SK-N-SH (cell line): ENCODE results near the gene GMPR2. TPM values are rescaled to one million over a fixed set of nuclear protein-coding genes. Genes with fewer than 3 reads are reported as not detected.

Experiments used
- CTCF ChIA-PET: fragments of 300-600, 350-600 bp; formaldehyde crosslinking; extraction: SDS; loops from one replicate; lab custom pipeline; 2021; lab: Yijun Ruan, JAX
- POLR2A ChIA-PET: fragments of 350-600 bp; sonication (Branson Sonifier 250); formaldehyde crosslinking; extraction: SDS; loops from one replicate; lab custom pipeline; 2020; ENCODE audit warnings: antibody characterized with exemption, inconsistent platforms; lab: Yijun Ruan, JAX
- DNase-seq: peaks from one replicate; pipeline ENCODE4 v3.0.0; 2012
- H2AFZ ChIP-seq: fragments of 200-600 bp; sonication (generic); 2 replicates; pipeline ENCODE4 v1.8.1; 2016; ENCODE audit warnings: antibody characterized with exemption, mild to moderate bottlenecking, low read depth
- H3F3A ChIP-seq: fragments of 200-600 bp; sonication (generic); replicated peaks from 2 replicates; pipeline ENCODE3; 2016; ENCODE audit warnings: antibody characterized with exemption, mild to moderate bottlenecking; ENCODE audit not compliant: insufficient read depth
- H3K27ac ChIP-seq, 2 experiments: fragments of 200-500 bp in 1 of 2; fragments of 200-600 bp in 1 of 2; sonication (Bioruptor generic) in 1 of 2; sonication (generic), shearing (Covaris generic) in 1 of 2; 2 replicates each; pipeline versions ENCODE4 v1.5.1 to v1.6.1; 2014 to 2016; ENCODE audit warnings: low read depth in 2 of 2, inconsistent platforms in 1 of 2, low read length in 1 of 2, mild to moderate bottlenecking in 1 of 2, mixed read lengths in 1 of 2
- H3K27me3 ChIP-seq: fragments of 200-600 bp; sonication (generic), shearing (Covaris generic); 2 replicates; pipeline ENCODE4 v1.6.1; 2016; ENCODE audit warnings: mixed run types; ENCODE audit not compliant: insufficient read depth
- H3K36me3 ChIP-seq, 2 experiments: fragments of 200-500 bp in 1 of 2; fragments of 200-600 bp in 1 of 2; sonication (Bioruptor generic) in 1 of 2; sonication (generic) in 1 of 2; replicated peaks in 1 of 2; 2 replicates each; pipeline versions ENCODE3 to v1.5.1; 2014 to 2016; ENCODE audit warnings: low read length in 1 of 2, mild to moderate bottlenecking in 1 of 2; ENCODE audit not compliant: insufficient read depth in 2 of 2, control insufficient read depth in 1 of 2
- H3K4me1 ChIP-seq, 2 experiments: fragments of 200-500 bp in 1 of 2; fragments of 200-600 bp in 1 of 2; sonication (Bioruptor generic) in 1 of 2; sonication (generic), shearing (Covaris generic) in 1 of 2; 2 replicates each; pipeline versions ENCODE4 v1.5.1 to v1.6.1; 2014 to 2016; ENCODE audit warnings: low read depth in 1 of 2, low read length in 1 of 2, mixed run types in 1 of 2; ENCODE audit not compliant: insufficient read depth in 2 of 2, control insufficient read depth in 1 of 2
- H3K4me2 ChIP-seq: fragments of 200-600 bp; sonication (generic), shearing (Covaris generic); 2 replicates; pipeline ENCODE4 v1.6.1; 2017; ENCODE audit warnings: mixed run types
- H3K4me3 ChIP-seq, 2 experiments: fragments of 200-500 bp in 1 of 2; fragments of 200-600 bp in 1 of 2; sonication (Bioruptor generic) in 1 of 2; sonication (generic), shearing (Covaris generic) in 1 of 2; 2 replicates each; pipeline versions ENCODE4 v1.5.1 to v1.8.1; 2014 to 2016; ENCODE audit warnings: low read depth in 2 of 2, inconsistent platforms in 1 of 2, low read length in 1 of 2, mild to moderate bottlenecking in 1 of 2, mixed read lengths in 1 of 2, moderate library complexity in 1 of 2
- H3K79me2 ChIP-seq: fragments of 200-600 bp; sonication (generic); 2 replicates; pipeline ENCODE4 v1.8.1; 2017; ENCODE audit warnings: mild to moderate bottlenecking; ENCODE audit not compliant: insufficient read depth
- H3K9ac ChIP-seq: fragments of 200-600 bp; sonication (generic); 2 replicates; pipeline ENCODE4 v1.6.1; 2017; ENCODE audit warnings: mixed run types
- H3K9me2 ChIP-seq: fragments of 200-600 bp; sonication (generic); 2 replicates; pipeline ENCODE4 v1.6.1; 2017; ENCODE audit warnings: mixed run types
- H3K9me3 ChIP-seq: fragments of 200-600 bp; sonication (generic); 2 replicates; pipeline ENCODE4 v1.6.1; 2017; ENCODE audit warnings: mixed run types, mild to moderate bottlenecking, moderate library complexity
- H4K20me1 ChIP-seq: fragments of 200-600 bp; sonication (generic); 2 replicates; pipeline ENCODE4 v1.6.1; 2017; ENCODE audit warnings: mild to moderate bottlenecking, mixed run types; ENCODE audit not compliant: insufficient read depth
- CHD2 ChIP-seq: fragments of 150-350 bp; IDR thresholded peaks from 2 replicates; pipeline ENCODE4 v1.6.1; 2018; ENCODE audit warnings: low read length; ENCODE audit not compliant: partially characterized antibody
- ELF1 ChIP-seq: IDR thresholded peaks from 2 replicates; pipeline ENCODE4 v1.4.0; 2012
- EP300 ChIP-seq, 2 experiments: IDR thresholded peaks; 2 replicates each; pipeline versions ENCODE4 v1.4.0 to v1.6.1; 2012; ENCODE audit warnings: borderline replicate concordance in 1 of 2, low read depth in 1 of 2, low read length in 1 of 2
- GABPA ChIP-seq: IDR thresholded peaks from 2 replicates; pipeline ENCODE4 v1.4.0; 2012; ENCODE audit warnings: low read depth, mild to moderate bottlenecking
- IRF3 ChIP-seq: fragments of 150-350 bp; IDR thresholded peaks from 2 replicates; pipeline ENCODE4 v1.6.1; 2016; ENCODE audit warnings: mild to moderate bottlenecking, low read depth, low read length
- JUND ChIP-seq: IDR thresholded peaks from 2 replicates; pipeline ENCODE4 v1.4.0; 2012
- MAX ChIP-seq: IDR thresholded peaks from 2 replicates; pipeline ENCODE4 v1.4.0; 2012; ENCODE audit warnings: low read depth
- MEF2A ChIP-seq: IDR thresholded peaks from 2 replicates; pipeline ENCODE4 v1.4.0; 2012; ENCODE audit warnings: low read depth, borderline replicate concordance
- NRF1 ChIP-seq: IDR thresholded peaks from 2 replicates; pipeline ENCODE4 v1.6.1; 2012; ENCODE audit warnings: low read depth, mild to moderate bottlenecking, low read length
- PBX3 ChIP-seq: IDR thresholded peaks from 2 replicates; pipeline ENCODE4; 2012
- POLR2AphosphoS5 ChIP-seq: IDR thresholded peaks from 2 replicates; pipeline ENCODE4 v1.6.1; 2012; ENCODE audit warnings: low read depth, low read length
- RAD21 ChIP-seq: IDR thresholded peaks from 2 replicates; pipeline ENCODE4 v1.6.1; 2012; ENCODE audit warnings: mild to moderate bottlenecking, low read length
- RCOR1 ChIP-seq: fragments of 150-350 bp; IDR thresholded peaks from 2 replicates; pipeline ENCODE4 v1.6.1; 2017; ENCODE audit warnings: antibody characterized with exemption, low read length
- RFX5 ChIP-seq: IDR thresholded peaks from 2 replicates; pipeline ENCODE4 v1.6.1; 2012; ENCODE audit warnings: mild to moderate bottlenecking, improper control_type of control experiment, low read length
- SIN3A ChIP-seq: IDR thresholded peaks from 2 replicates; pipeline ENCODE4 v1.6.1; 2012; ENCODE audit warnings: low read depth, mild to moderate bottlenecking, low read length, moderate library complexity, borderline replicate concordance
- TEAD4 ChIP-seq: IDR thresholded peaks from 2 replicates; pipeline ENCODE4 v1.4.0; 2012; ENCODE audit warnings: mild to moderate bottlenecking, borderline replicate concordance; ENCODE audit not compliant: insufficient read depth
- USF2 ChIP-seq: fragments of 150-350 bp; IDR thresholded peaks from 2 replicates; pipeline ENCODE4 v1.6.1; 2017; ENCODE audit warnings: antibody characterized with exemption, low read length, low read depth, borderline replicate concordance
- YY1 ChIP-seq: IDR thresholded peaks from 2 replicates; pipeline ENCODE4 v1.4.0; 2012; ENCODE audit warnings: low read depth, mild to moderate bottlenecking
- ZBTB33 ChIP-seq: IDR thresholded peaks from 2 replicates; pipeline ENCODE4 v1.4.0; 2012; ENCODE audit warnings: low read depth, borderline replicate concordance
- WGBS: methylation state at CpG from one replicate; pipeline ENCODE4 v1.1.6; 2017; ENCODE audit warnings: low lambda C conversion rate; 5-methylcytosine and 5-hydroxymethylcytosine counted together
- polyA plus RNA-seq, 3 experiments: library from polyadenylated mRNA; depleted of rRNA; stranded (reverse); fragments of >200 nt; gene quantifications; 2 replicates each; pipeline ENCODE4 v1.2.3, GENCODE V29; 2012

Gene GMPR2
- polyA plus RNA-seq, 1 of the 3 experiments (the other 2 are of a cell fraction), result 97.0 TPM

GRCh38 chr14:24271134-24271833, 38.6 kb downstream of the GMPR2 start, which contains the start of gene RABGGTA (continued):
- TF ChIP-seq MAX (peak; percentile 84), TEAD4 (no peak), NRF1 (peak; percentile 90), ZBTB33 (no peak), USF2 (no peak), SIN3A (no peak; the same call in 1 of the 2 replicates), RFX5 (peak; percentile 55; the same call in 1 of the 2 replicates), ELF1 (peak; percentile 59)

- H3K4me3 ChIP-seq, result peak overlapping the region; percentile 82 to 83
- WGBS, result 1% methylated on average over 3 of the region's 3 CpGs
- H3K36me3 ChIP-seq, result peaks cover 0 to 17% of the 10 kb centered on the region in 2 experiments
- H3K9ac ChIP-seq, result peak overlapping the region; percentile 97
- H2AFZ ChIP-seq, result peak overlapping the region; percentile 96
- H3K27me3 ChIP-seq, result no peaks in the 10 kb centered on the region
- no peak for DNase-seq
- no peaks in the 10 kb centered on the region for H4K20me1 ChIP-seq
- ChIA-PET POLR2A (interaction anchor here (0.6 to 1.7 kb wide), 12 partner anchors 9 to 1200 kb away, joined by 3 to 23 read pairs (median 4); partner anchors contain the start of genes CHMP4A, DHRS1, NOP9 and TINF2), CTCF (interaction anchor here (0.5 to 4.9 kb wide), 10 partner anchors 10 to 57 kb away, joined by 3 to 37 read pairs (median 4); partner anchors contain the start of genes CIDEB and TINF2)
- H3K79me2 ChIP-seq, result no peaks in the 10 kb centered on the region; the same call in 1 of the 2 replicates
- TF ChIP-seq RAD21 (no peak), EP300 (IDR thresholded peaks at IDR 0.05; ENCODE audit: borderline replicate concordance in 1 of 2, low read depth in 1 of 2, low read length in 1 of 2) (no peak), CHD2 (no peak), YY1 (no peak), JUND (no peak), ZBTB33 (no peak), MEF2A (no peak), GABPA (no peak), PBX3 (no peak), POLR2AphosphoS5 (no peak), RCOR1 (no peak), NRF1 (no peak), IRF3 (no peak), USF2 (no peak)
- H3K9me3 ChIP-seq, result no peaks in the 10 kb centered on the region
- H3K4me2 ChIP-seq, result peak overlapping the region; percentile 88
- H3K9me2 ChIP-seq, result no peaks in the 10 kb centered on the region
- H3K27ac ChIP-seq, result peak overlapping the region in 1 of 2 experiments; percentile 26; a peak in 1 of 4 replicates
- H3K4me1 ChIP-seq, result peaks cover 6 to 10% of the 10 kb centered on the region in 2 experiments; a peak in 2 of 4 replicates
- no peaks in the 10 kb centered on the region for H3F3A ChIP-seq
These were observed 39.1 kb downstream of the GMPR2 start for GRCh38 chr14:24271834-24272263.
